GM18861 (cell line): Measurements from ENCODE around the gene RASSF5.

ENCODE experiments used
- ATAC-seq: cut with Tn5 transposase; IDR thresholded peaks from one replicate; pipeline ENCODE4 v1.9.1; 2021; ENCODE audit not compliant: unreplicated experiment

RASSF5 gene

DNA sequence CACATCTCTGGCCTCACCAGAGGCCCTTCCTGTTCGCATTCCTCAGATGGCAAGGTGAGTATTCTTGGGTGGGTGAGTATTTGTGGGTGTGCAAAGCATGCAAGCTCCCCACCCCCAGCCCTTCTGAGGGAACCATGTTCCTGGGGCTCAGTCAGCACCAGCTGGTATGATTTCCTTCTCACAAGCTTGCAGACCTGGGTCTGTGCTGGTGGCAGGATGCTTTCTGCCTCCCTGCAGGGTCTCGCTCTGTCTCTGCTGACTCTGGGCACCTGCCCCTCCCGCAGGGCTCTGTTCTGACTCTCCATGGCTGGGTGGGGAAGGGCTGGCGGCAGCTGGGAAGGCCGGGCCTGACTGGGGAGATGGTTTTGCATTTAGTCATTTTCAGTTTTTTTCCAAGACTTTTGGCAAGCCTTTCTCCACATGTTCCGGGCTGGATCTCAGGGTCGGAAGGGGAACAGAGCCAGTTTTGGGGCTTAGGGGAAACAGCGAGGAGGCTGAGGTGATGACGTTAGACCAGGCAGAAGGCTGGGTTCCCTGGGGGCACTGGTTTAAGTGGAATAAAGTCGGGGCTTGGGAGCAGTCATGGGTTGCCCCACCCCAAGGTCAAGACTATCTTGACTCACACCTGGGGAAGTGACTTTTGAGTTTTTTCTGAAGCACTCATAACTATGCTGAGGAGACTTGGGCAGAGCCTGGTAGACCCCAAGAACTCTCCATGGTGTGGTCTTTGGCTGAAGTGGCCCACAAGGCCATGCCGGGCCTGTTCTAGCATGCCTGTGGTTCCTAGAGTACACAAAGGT lies 6.2 kb downstream of the RASSF5 start:
- ATAC-seq, result no peak

DNA sequence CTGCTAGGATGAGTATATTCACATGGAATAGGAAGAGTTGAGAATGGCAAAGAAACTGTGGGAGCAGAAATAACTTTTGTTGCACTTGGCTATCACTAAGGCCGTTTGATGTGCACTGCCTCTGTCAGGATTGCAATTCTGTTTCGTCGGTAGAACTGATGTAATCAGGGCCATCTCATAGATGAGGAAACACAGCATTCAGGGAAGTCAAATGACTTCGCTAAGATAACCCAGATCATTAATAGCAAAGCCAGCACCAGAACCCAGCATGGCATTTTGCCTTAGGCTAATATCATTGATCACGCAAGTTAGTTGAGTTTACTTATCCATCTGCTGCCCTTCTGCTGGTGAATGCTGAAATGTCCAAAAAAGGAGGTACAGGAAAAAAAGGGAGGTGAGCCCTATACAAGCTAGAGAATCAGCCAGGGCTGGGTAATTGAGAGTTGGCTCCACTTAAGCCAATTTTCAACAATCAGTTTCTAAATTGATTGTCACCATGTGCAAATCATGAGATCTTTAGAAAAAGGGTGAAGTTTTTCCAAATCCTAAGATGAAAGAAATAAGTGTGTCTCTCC lies 7.6 kb downstream of the RASSF5 start:
- ATAC-seq, result no peak

DNA sequence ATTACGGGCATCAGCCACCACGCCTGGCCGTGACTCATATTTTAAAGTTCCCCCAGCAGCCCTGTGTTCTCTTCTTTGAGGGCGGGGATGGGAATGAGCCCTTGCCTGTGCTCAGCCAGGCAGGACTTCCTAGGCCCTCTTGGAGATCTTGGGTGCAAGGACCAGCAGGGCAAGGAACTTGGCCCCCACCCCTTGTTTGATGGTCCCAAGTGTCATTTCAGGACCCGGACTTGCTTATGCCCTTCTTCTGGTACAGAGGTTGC lies 9.3 kb downstream of the RASSF5 start:
- no peak for ATAC-seq

- ATAC-seq, result no peak
Observed at GRCh38 chr1:206517784-206518183, 10.5 kb downstream of the RASSF5 start.

DNA sequence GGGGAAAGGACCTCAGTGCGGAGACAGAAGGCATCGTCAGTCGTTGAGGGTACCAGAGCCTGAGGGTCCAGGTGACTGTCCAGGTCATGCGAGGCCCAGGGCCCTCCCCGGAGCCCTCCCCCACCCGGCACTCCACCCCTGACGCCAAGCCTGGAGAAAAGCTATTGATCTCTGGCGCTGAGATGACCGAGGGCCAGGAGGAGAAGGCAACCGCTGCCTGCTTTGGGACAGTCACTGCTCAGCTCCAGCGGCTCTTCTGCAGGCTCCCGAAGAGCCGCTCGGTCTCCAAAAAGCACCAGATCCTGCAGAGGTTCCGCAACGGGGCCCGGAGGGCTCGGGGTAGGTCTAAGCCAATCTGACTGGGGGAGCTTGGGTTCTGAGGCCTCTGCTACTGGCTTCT lies 10.9 kb downstream of the RASSF5 start:
- no peak for ATAC-seq

- ATAC-seq, result no peak
Observed at GRCh38 chr1:206518743-206519142, 11.4 kb downstream of the RASSF5 start.

GRCh38 chr1:206521127-206521526 lies 13.8 kb downstream of the RASSF5 start:
- ATAC-seq, result no peak

- no peak for ATAC-seq
Observed at GRCh38 chr1:206521694-206522402, 14.5 kb downstream of the RASSF5 start.

DNA sequence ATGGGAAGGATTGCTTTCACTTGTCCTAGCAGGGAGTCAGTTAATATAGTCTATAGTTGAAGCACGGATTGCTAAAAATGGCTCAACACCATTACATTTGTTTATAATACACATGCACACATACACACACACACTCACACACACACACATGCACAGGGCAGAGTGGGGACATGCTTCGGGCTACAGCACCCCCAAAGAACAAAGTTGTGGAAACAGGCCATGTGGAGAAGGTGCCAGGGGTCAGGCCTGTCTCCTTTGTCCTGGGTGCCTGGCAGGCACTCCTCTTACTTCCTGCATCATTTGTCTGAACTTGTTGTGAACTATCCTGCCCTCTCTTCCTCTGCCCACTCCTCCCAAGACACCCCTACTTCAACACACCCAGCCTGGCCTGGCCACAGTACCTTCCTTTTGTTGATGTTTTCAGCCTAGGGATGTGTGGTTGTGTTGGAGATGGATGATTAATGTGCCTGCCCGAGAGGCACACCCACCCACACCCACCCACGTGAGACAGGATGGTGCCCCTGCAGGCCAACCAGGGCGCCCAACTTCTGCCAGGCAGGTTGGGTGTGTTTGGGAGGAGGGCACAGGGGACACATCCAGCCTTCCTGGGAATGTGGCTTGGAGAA lies 17.5 kb downstream of the RASSF5 start:
- ATAC-seq, result no peak

- ATAC-seq, result no peak
Observed at GRCh38 chr1:206526064-206526911, 19.0 kb downstream of the RASSF5 start.

GRCh38 chr1:206529425-206529824 lies 22.1 kb downstream of the RASSF5 start:
- ATAC-seq, result no peak

GRCh38 chr1:206532368-206532767 lies 25.0 kb downstream of the RASSF5 start:
- no peak for ATAC-seq

- no peak for ATAC-seq
Observed at GRCh38 chr1:206534552-206534951, 27.2 kb downstream of the RASSF5 start.

DNA sequence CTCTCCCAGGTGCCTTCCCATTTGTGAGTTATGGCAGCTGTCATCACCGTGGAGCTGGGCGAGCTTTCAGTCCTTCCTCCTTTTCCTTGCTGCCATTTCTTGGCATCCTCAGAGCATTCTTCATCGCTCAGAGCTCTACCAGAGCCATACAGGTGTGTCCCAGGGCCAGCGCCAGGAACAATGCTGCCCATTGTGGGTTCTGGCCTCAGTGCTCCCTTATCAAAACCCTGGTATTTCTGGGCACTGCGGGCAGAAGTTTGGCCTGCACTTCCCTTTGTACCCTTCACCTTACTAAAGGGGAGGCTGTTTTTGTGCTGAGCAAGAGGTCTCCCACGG lies 28.5 kb downstream of the RASSF5 start:
- ATAC-seq, result no peak

DNA sequence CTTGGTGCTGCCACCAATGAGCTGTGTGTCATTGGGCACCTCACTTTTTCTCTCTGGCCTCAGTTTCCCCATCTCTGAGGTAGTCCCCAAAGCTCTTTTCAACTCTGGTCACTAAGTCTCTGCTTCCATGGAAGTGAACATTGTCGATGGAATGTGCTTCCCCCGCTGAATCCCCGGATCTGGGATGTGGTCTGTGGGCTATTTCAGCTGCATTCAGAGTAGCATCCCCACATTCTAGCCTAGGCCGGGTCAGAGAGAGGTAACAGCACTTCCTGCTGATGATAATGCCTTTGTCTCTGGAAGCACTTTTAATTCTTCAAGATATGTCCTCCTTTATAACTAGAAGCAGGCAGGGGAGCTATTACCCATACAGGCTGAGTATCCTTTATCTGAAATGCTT lies 29.8 kb downstream of the RASSF5 start:
- ATAC-seq, result no peak

DNA sequence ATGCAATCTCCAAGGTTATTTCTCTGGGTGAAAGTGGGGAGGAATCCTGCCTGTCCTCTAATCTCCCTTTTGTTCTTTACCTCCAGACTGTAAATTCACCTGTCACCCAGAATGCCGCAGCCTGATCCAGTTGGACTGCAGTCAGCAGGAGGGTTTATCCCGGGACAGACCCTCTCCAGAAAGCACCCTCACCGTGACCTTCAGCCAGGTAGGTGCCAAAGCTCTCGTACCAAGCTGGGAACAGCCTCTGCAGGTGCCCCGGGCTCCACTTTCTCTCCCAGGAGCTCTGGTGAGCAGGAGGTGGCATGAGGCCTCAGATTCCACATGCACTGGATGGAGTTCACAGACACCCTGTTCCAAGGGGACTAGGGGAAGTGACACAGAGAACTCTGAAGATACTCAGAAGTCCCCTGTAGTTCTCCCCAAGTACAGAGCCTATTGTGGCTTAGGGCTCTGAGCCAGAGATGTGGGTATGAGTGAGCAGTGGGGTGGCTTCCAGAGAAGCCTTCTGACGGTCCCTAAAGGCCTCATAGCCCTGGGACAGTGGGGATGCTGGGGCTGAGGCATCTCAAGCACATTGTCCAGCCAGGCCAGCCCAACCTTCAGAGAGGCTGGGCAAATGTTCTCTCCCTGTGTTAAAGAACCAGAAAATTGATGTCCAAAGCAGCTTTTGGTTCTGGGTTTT lies 30.9 kb downstream of the RASSF5 start:
- no peak for ATAC-seq

DNA sequence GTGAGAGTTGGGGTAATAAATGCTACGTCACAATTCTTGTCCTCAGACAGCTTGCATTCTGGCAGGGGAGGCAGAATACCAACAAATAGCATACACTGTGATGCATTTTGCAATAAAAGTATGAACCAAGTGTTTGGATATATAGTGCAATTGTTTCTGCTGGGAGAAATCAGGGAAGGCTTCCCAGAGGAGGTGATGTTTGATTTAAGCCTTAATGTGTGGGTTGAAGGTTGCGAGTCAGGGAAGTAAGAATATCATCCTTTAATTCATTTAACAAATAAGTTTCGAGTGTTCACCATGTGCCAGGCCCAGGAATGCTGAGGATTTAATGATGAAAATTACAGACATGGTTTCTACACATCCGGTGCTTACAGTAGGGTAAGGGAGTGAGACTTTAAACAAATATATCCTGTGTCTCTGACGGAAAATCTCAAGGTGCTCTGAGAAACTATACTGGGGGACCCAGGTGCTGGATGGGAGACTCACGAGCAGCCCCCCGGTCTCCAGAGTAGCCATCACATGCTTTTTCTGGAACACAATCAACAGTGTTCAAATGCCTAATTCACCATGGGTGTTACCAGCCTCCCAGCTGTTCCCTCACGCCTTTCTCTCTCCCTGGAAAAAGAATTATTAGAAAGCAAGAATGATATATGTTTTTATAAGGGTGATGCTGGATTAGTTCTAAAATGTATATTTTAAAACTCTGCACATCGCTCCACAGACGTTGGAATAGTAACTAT lies 31.7 kb downstream of the RASSF5 start:
- ATAC-seq, result no peak

GRCh38 chr1:206540044-206540780 lies 32.9 kb downstream of the RASSF5 start:
- no peak for ATAC-seq

- no peak for ATAC-seq
Observed at GRCh38 chr1:206541236-206541833, 34.0 kb downstream of the RASSF5 start.
